Naive thymus-derived CD4-positive, alpha-beta T cell (primary cell): Measurements from ENCODE around the gene TSPAN8. TPM values are rescaled to one million over a fixed set of nuclear protein-coding genes. Genes with fewer than 3 reads are reported as not detected.
"Not testable (repeated sequence)": the region's sequence is repeated elsewhere in the genome, so short reads cannot be mapped to it uniquely, and the experiment has no call there.

Experiments used
- ATAC-seq: fragments of 150-1000 bp; cut with Tn5 transposase; 2 replicates; pipeline ENCODE4 v1.10.0; 2021; ENCODE audit warnings: mild to moderate bottlenecking, moderate library complexity
- CTCF ChIA-PET: fragments of 350-600 bp; sonication (Branson Sonifier 250); formaldehyde crosslinking; loops from one replicate; lab custom pipeline; 2021; ENCODE audit warnings: antibody characterized with exemption; lab: Charles Lee
- POLR2A ChIA-PET: fragments of 350-600 bp; sonication (Branson Sonifier 250); formaldehyde crosslinking; loops from one replicate; lab custom pipeline; 2021; ENCODE audit warnings: antibody characterized with exemption, inconsistent platforms; lab: Charles Lee
- DNase-seq, 9 donors: peaks; one replicate each; pipeline versions ENCODE4 v3.0.0 to v3.0.0-alpha.2; 2020 to 2022; ENCODE audit warnings: mixed read lengths in 1 of 9
- H3K27ac ChIP-seq: one replicate; pipeline ENCODE4 v1.7.0; 2013; ENCODE audit warnings: mild to moderate bottlenecking, low read depth, low read length, moderate library complexity
- H3K27me3 ChIP-seq, 2 donors: one replicate each; pipeline ENCODE4 v1.7.0; 2013; ENCODE audit warnings: low read length in 2 of 2, mild to moderate bottlenecking in 2 of 2, moderate library complexity in 2 of 2; ENCODE audit not compliant: control insufficient read depth in 2 of 2, insufficient read depth in 2 of 2
- H3K36me3 ChIP-seq, 3 experiments: 1 replicate in 2 of 3; 2 replicates in 1 of 3; pipeline ENCODE4 v1.7.0; 2013; ENCODE audit warnings: low read length in 3 of 3, mild to moderate bottlenecking in 3 of 3, moderate library complexity in 1 of 3; ENCODE audit not compliant: insufficient read depth in 3 of 3, control insufficient read depth in 2 of 3
- H3K4me1 ChIP-seq, 2 donors: one replicate each; pipeline ENCODE4 v1.7.0; 2013; ENCODE audit warnings: low read length in 2 of 2, mild to moderate bottlenecking in 2 of 2, moderate library complexity in 1 of 2; ENCODE audit not compliant: control insufficient read depth in 2 of 2, insufficient read depth in 2 of 2
- H3K4me3 ChIP-seq: 2 replicates; pipeline ENCODE4 v1.7.0; 2013; ENCODE audit warnings: mild to moderate bottlenecking, low read length
- H3K9me3 ChIP-seq, 3 experiments: 1 replicate in 2 of 3; 2 replicates in 1 of 3; pipeline ENCODE4 v1.7.0; 2013; ENCODE audit warnings: low read length in 3 of 3; ENCODE audit not compliant: control insufficient read depth in 2 of 3
- H3K27ac Mint-ChIP-seq, 9 donors: one replicate each; pipeline ENCODE4 v1.8.0; 2020 to 2022; ENCODE audit warnings: mixed read lengths in 9 of 9, mild to moderate bottlenecking in 8 of 9, moderate library complexity in 5 of 9, inconsistent platforms in 2 of 9
- H3K27me3 Mint-ChIP-seq, 5 donors: one replicate each; pipeline ENCODE4 v1.8.0; 2021 to 2022; ENCODE audit warnings: mixed read lengths in 5 of 5, mild to moderate bottlenecking in 1 of 5
- H3K36me3 Mint-ChIP-seq, 5 donors: one replicate each; pipeline ENCODE4 v1.8.0; 2020 to 2022; ENCODE audit warnings: mixed read lengths in 5 of 5, mild to moderate bottlenecking in 3 of 5, inconsistent platforms in 1 of 5
- H3K4me1 Mint-ChIP-seq, 7 donors: one replicate each; pipeline ENCODE4 v1.8.0; 2020 to 2022; ENCODE audit warnings: mixed read lengths in 7 of 7, mild to moderate bottlenecking in 3 of 7, inconsistent platforms in 1 of 7
- H3K4me3 Mint-ChIP-seq, 10 donors: one replicate each; pipeline ENCODE4 v1.8.0; 2020 to 2022; ENCODE audit warnings: mild to moderate bottlenecking in 10 of 10, mixed read lengths in 10 of 10, moderate library complexity in 6 of 10, inconsistent platforms in 2 of 10
- H3K9me3 Mint-ChIP-seq, 11 donors: one replicate each; pipeline ENCODE4 v1.8.0; 2020 to 2022; ENCODE audit warnings: mixed read lengths in 11 of 11, mild to moderate bottlenecking in 4 of 11, inconsistent platforms in 1 of 11, moderate library complexity in 1 of 11
- intact Hi-C, 2 donors: fragments of 100-400 bp; cut with micrococcal nuclease; formaldehyde crosslinking; loops; one replicate each; pipeline ENCODE4 v1.15.1; 2023
- polyA plus RNA-seq, 2 donors: library from polyadenylated mRNA; unstranded; fragments of 300-500 nt; fragmentation: Illumina TruSeq; gene quantifications; one replicate each; pipeline ENCODE4 v1.2.3, GENCODE V29; 2021
- total RNA-seq, 6 experiments: library from RNA in 5 of 6; stranded (reverse) in 5 of 6; gene quantifications; 1 replicate in 5 of 6; 2 replicates in 1 of 6; pipeline ENCODE4 v1.2.3 and lab custom pipeline; 2021 to 2026

Gene TSPAN8
- total and polyA plus RNA-seq, 7 experiments from 2014 or later = not detected

DNA sequence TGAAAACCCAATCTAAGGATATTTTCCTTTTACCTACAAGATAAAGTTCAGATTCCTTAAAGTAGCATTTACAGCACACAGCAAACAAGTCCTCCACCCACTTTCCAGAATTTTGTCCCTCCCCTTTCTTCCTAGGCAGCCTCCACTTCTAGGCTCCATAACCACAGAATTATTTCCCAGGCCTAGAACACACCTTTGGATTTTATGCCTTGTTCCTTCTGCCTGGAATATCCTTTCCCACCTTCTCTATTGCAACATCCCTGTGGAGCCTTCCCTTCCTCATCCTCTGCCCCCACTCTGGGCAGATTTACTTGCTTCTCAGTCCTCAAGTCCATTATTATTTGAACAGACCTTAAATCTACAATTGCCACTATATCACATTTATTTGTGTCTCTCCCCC is 2.1 kb upstream of the TSPAN8 start:
- POLR2A ChIA-PET = no interaction called here
- no peaks in the 10 kb centered on the region for H3K27me3 Mint-ChIP-seq

DNA sequence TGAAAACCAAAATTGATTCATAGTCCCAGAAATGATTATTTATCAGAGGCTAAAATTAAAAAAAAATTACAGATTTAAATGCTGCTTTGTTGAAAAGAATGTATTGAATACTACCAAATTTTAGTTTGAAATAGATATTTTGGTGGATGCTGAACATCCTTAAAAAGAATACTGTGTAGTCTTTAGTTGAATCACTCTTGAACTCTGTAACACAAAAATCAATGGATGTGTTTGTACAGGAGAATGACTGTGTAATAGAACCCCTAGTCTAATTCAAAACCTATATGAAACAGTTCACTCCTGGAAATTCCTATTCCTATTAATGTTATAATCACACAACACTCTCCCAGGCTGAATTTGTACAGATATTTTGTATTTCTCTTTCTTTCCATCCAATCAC is 1.5 kb upstream of the TSPAN8 start:
- Histone ChIP-seq H3K27me3 (no peaks in the 10 kb centered on the region), H3K36me3 (no peaks in the 10 kb centered on the region), H3K4me3 (no peak overlapping the region), H3K9me3 (no peaks in the 10 kb centered on the region), H3K27ac (no peak overlapping the region), H3K4me1 (no peaks in the 10 kb centered on the region)
- DNase-seq = no peak
- Mint-ChIP-seq H3K36me3 (no peaks in the 10 kb centered on the region), H3K4me1 (no peaks in the 10 kb centered on the region), H3K4me3 (no peak overlapping the region), H3K27ac (no peak overlapping the region), H3K27me3 (no peaks in the 10 kb centered on the region), H3K9me3 (peaks cover 0 to 5% (median 0%) of the 10 kb centered on the region in 11 donors)
- no peak for ATAC-seq
- CTCF ChIA-PET = no interaction called here
- intact Hi-C loops = no loop called here
- POLR2A ChIA-PET = no interaction called here

More for the DNA sequence above, 2.1 kb upstream of the TSPAN8 start:
- no peaks in the 10 kb centered on the region for H3K4me1 ChIP-seq
- no peaks in the 10 kb centered on the region for H3K9me3 ChIP-seq
- no peak overlapping the region for H3K27ac ChIP-seq
- Mint-ChIP-seq H3K9me3 (peaks cover 0 to 6% (median under 1%) of the 10 kb centered on the region in 11 donors), H3K4me1 (no peaks in the 10 kb centered on the region), H3K4me3 (no peak overlapping the region), H3K36me3 (no peaks in the 10 kb centered on the region), H3K27ac (no peak overlapping the region)
- H3K36me3 ChIP-seq = no peaks in the 10 kb centered on the region
- CTCF ChIA-PET = no interaction called here
- ATAC-seq = no peak
- no peaks in the 10 kb centered on the region for H3K27me3 ChIP-seq
- intact Hi-C loops = no loop called here
- no peak for DNase-seq
- no peak overlapping the region for H3K4me3 ChIP-seq

- no peak for DNase-seq
- intact Hi-C loops = no loop called here
- H3K4me1 Mint-ChIP-seq = no peaks in the 10 kb centered on the region
- Histone ChIP-seq H3K36me3 (no peaks in the 10 kb centered on the region), H3K4me3 (no peak overlapping the region), H3K27ac (no peak overlapping the region), H3K9me3 (no peaks in the 10 kb centered on the region), H3K4me1 (no peaks in the 10 kb centered on the region), H3K27me3 (no peaks in the 10 kb centered on the region)
- CTCF ChIA-PET = no interaction called here
- no peaks in the 10 kb centered on the region for H3K36me3 Mint-ChIP-seq
- H3K4me3 Mint-ChIP-seq = no peak overlapping the region
- no peak overlapping the region for H3K27ac Mint-ChIP-seq
- POLR2A ChIA-PET = no interaction called here
- no peaks in the 10 kb centered on the region for H3K27me3 Mint-ChIP-seq
- H3K9me3 Mint-ChIP-seq = peaks cover 0 to 5% (median 0%) of the 10 kb centered on the region in 11 donors
- ATAC-seq = no peak
Measured at GRCh38 chr12:71158361-71158882, 623 bp upstream of the TSPAN8 start.

DNA sequence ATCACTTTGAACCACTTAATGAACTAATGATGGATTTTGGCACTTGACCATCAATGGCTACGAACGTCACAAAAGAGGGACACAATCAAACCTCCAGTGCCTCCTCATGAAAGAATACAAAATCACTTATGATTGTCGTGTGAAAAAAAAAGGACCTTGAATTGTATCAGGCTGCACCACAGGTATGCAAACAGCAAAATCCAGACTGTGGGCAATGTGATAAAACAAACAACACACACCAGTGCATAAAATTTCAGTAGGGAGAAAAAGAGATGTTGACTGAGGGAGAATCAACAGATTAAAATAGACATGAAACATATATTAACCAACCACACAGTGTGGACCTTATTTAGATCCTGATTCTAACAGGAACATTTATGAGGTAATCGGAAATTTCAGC is 2.6 kb downstream of the TSPAN8 start:
- H3K4me1 Mint-ChIP-seq = no peaks in the 10 kb centered on the region
- no peaks in the 10 kb centered on the region for H3K36me3 Mint-ChIP-seq
- peaks cover 0 to 8% (median 3%) of the 10 kb centered on the region in 11 donors for H3K9me3 Mint-ChIP-seq
- intact Hi-C loops = no loop called here
- CTCF ChIA-PET = no interaction called here
- H3K27me3 Mint-ChIP-seq = no peaks in the 10 kb centered on the region
- H3K9me3 ChIP-seq = no peaks in the 10 kb centered on the region
- no peak overlapping the region for H3K27ac ChIP-seq
- no peak for ATAC-seq
- DNase-seq = no peak
- H3K4me1 ChIP-seq = no peaks in the 10 kb centered on the region
- no peaks in the 10 kb centered on the region for H3K27me3 ChIP-seq
- H3K4me3 ChIP-seq = no peak overlapping the region
- POLR2A ChIA-PET = no interaction called here
- no peak overlapping the region for H3K4me3 Mint-ChIP-seq
- H3K27ac Mint-ChIP-seq = no peak overlapping the region
- H3K36me3 ChIP-seq = no peaks in the 10 kb centered on the region

DNA sequence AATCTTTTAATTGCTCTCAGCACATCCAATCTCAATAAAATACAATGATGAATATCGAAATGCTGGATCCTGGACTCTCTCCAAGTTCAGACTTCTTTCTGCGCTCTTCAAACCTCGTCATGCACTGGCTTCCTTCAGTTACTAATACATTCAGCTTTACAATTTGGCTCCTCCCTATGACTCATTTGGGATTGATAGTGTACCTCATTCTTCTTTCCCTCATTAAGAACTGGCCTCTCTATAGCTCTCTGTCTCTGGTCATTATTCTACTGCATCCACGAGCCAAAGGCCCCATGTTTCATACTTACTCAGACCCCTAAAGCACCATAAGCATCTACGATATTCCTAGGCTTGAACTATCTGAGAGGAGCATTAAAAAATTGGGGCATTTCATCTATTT is 4.9 kb downstream of the TSPAN8 start:
- ATAC-seq (no peak), DNase-seq (no peak)
- H3K27ac Mint-ChIP-seq = no peak overlapping the region
- no peaks in the 10 kb centered on the region for H3K9me3 ChIP-seq
- H3K27me3 ChIP-seq = no peaks in the 10 kb centered on the region
- intact Hi-C loops = no loop called here
- ChIA-PET CTCF (no interaction called here), POLR2A (no interaction called here)
- no peaks in the 10 kb centered on the region for H3K36me3 ChIP-seq
- H3K36me3 Mint-ChIP-seq = no peaks in the 10 kb centered on the region
- H3K4me1 Mint-ChIP-seq = no peaks in the 10 kb centered on the region
- no peak overlapping the region for H3K27ac ChIP-seq
- H3K27me3 Mint-ChIP-seq = no peaks in the 10 kb centered on the region
- no peak overlapping the region for H3K4me3 ChIP-seq
- H3K9me3 Mint-ChIP-seq = peaks cover 0 to 11% (median 5%) of the 10 kb centered on the region in 11 donors
- H3K4me1 ChIP-seq = no peaks in the 10 kb centered on the region
- H3K4me3 Mint-ChIP-seq = no peak overlapping the region

DNA sequence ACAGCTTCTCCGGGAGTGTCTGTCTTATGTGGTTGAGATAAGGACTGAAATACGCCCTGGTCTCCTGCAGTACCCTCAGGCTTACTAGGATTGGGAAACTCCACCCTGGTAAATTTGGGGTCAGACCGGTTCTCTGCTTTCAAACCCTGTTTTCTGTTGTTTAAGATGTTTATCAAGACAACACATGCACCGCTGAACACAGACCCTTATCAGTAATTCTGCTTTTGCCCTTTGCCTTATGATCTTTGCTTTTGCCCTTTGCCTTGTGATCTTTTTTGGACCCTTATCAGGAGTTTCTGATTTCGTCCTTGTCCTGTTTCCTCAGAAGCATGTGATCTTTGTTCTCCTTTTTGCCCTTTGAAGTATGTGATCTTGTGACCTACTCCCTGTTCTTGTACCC is 7.8 kb downstream of the TSPAN8 start:
- H3K4me3 ChIP-seq, H3K27me3 ChIP-seq, H3K4me1 Mint-ChIP-seq, POLR2A ChIA-PET, DNase-seq, intact Hi-C loops, H3K4me3 Mint-ChIP-seq, H3K36me3 Mint-ChIP-seq, H3K9me3 ChIP-seq, H3K36me3 ChIP-seq, H3K27me3 Mint-ChIP-seq, ATAC-seq, H3K27ac Mint-ChIP-seq, H3K4me1 ChIP-seq, CTCF ChIA-PET, H3K27ac ChIP-seq: not testable (repeated sequence)
- H3K9me3 Mint-ChIP-seq = peaks cover 0 to 13% (median 4%) of the 10 kb centered on the region in 11 donors

- peaks cover 0 to 5% (median 0%) of the 10 kb centered on the region in 11 donors for H3K9me3 Mint-ChIP-seq
- H3K36me3 Mint-ChIP-seq = no peaks in the 10 kb centered on the region
- Histone ChIP-seq H3K27ac (no peak overlapping the region), H3K4me1 (no peaks in the 10 kb centered on the region), H3K27me3 (no peaks in the 10 kb centered on the region), H3K4me3 (no peak overlapping the region), H3K9me3 (no peaks in the 10 kb centered on the region), H3K36me3 (no peaks in the 10 kb centered on the region)
- no peaks in the 10 kb centered on the region for H3K27me3 Mint-ChIP-seq
- H3K4me3 Mint-ChIP-seq = no peak overlapping the region
- DNase-seq = no peak
- H3K4me1 Mint-ChIP-seq = no peaks in the 10 kb centered on the region
- POLR2A ChIA-PET = no interaction called here
- no peak overlapping the region for H3K27ac Mint-ChIP-seq
- CTCF ChIA-PET = no interaction called here
- no peak for ATAC-seq
- intact Hi-C loops = no loop called here
Measured at GRCh38 chr12:71144682-71145081, 13.1 kb downstream of the TSPAN8 start.
